Purkinje cell (primary cell): Measurements from ENCODE around the gene ITIH1. TPM values are rescaled to one million over a fixed set of nuclear protein-coding genes. Genes with fewer than 3 reads are reported as not detected.

ENCODE experiments used
- polyA plus RNA-seq: library from polyadenylated mRNA; unstranded; fragments of >200 nt; fragmentation: Nextera tagmentation; gene quantifications from 2 replicates; pipeline ENCODE4 v1.2.1, GENCODE V29; 2014

Gene ITIH1, protein sequence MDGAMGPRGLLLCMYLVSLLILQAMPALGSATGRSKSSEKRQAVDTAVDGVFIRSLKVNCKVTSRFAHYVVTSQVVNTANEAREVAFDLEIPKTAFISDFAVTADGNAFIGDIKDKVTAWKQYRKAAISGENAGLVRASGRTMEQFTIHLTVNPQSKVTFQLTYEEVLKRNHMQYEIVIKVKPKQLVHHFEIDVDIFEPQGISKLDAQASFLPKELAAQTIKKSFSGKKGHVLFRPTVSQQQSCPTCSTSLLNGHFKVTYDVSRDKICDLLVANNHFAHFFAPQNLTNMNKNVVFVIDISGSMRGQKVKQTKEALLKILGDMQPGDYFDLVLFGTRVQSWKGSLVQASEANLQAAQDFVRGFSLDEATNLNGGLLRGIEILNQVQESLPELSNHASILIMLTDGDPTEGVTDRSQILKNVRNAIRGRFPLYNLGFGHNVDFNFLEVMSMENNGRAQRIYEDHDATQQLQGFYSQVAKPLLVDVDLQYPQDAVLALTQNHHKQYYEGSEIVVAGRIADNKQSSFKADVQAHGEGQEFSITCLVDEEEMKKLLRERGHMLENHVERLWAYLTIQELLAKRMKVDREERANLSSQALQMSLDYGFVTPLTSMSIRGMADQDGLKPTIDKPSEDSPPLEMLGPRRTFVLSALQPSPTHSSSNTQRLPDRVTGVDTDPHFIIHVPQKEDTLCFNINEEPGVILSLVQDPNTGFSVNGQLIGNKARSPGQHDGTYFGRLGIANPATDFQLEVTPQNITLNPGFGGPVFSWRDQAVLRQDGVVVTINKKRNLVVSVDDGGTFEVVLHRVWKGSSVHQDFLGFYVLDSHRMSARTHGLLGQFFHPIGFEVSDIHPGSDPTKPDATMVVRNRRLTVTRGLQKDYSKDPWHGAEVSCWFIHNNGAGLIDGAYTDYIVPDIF
- not detected in 2 replicates for polyA plus RNA-seq

DNA sequence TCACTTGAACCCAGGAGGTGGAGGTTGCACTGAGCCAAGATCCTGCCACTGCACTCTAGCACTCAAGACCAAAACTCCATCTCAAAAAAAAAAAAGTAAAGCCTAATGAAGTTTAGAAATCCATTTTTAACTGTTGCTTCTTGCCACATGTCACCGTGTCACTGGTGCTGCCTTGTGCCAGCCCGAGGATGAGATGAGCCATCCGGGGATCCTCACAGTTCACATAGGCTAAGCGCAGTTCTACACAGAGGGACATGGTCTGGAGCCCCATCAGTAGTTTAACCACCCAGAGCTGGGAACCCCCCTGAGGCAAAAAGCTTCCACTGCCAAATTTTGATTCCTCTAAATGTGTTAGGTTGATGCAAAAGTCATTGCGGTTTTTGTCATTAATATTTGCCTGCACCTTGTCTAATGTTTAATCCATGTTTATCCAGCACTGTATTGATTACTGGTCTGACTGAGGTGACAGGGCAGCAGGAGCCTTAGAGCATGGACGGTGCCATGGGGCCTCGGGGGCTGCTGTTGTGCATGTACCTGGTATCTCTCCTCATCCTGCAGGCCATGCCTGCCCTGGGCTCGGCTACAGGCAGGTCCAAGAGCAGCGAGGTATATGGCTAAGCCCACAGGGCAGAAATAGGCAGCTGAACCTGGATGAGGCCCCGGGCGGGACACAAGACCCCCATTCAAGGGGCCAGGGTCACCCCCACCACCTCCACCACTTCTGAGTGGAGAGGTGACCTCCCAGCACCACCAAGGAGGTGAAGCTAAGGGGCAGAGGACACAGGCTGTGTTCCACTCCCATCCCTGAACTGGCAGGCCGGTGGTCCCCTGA is at the start of gene ITIH1:
Gene ITIH1, plus strand, starts transcription at position 473 of the 832 bp plus-strand sequence. Its CDS starts 17 bp downstream, at position 490.

DNA sequence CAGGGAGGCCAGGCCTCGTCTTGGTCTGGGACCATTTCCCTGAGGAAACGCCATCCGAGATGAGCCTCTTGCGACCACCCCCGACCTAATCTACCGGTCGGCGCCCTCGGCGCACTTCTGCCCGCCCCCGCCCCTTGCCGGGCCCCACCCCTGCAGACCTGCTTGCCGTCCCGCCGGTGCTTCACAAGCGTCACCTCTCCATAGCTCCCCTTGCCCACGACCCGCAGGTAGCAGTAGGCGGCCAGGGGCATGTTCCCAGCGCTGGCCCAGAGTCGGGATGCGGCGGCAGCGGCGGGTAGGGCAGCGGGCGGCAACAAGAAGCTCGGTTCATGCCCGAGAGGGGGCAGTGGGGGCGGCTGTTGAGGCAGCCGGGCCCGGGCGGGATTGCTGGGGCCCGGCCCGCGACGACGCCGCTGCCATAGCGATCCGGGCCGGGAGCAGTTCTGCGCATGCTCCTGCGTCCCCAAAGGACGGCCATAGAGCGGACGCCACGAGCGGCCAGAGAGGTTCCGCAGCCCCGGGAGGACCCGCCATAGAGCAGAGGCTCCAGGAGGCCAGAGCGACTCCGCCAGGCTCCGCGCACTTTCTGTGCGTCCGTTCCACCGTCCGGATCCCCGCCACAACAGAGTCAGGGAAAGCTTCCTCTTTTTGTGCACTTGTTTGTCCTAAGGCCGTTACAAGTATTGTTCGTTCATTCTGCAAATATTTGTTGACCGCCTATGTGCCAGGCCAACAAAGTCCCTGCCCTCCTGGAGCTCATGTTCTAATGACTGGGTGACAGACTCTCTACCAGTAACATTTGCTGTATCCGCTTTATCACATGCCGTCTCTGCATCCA is 6.7 kb upstream of the ITIH1 start, which contains the start of gene NEK4:
Gene NEK4, minus strand, starts transcription at position 445 of the 838 bp plus-strand sequence. Its CDS starts 194 bp downstream, at position 251.

DNA sequence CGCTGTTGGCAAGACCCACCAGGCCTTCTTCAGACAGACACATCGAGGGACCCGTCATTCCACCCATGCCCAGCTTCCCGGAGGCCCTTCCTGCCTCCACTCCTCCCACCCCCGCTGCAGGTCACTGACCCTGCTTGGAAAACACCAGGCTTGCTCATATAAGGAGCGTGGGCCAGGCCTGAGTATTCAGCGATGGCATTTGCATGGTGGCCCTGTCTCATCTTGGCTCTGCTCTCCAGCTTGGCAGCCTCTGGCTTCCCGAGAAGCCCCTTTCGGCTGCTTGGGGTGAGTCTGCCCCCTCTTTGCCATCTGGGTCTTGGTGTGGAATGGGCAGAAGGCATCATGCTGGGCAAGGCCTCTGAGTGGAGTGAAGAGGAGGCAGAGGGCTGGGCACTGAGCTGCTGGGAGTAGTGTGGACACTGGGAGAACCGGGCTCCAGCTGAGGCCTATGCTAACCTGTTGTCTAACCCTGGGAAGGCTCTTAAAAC is 17.3 kb downstream of the ITIH1 start, which contains the start of gene ITIH3:
Gene ITIH3, plus strand, starts transcription at position 185 of the 488 bp plus-strand sequence. Its CDS starts 8 bp downstream, at position 193.

DNA sequence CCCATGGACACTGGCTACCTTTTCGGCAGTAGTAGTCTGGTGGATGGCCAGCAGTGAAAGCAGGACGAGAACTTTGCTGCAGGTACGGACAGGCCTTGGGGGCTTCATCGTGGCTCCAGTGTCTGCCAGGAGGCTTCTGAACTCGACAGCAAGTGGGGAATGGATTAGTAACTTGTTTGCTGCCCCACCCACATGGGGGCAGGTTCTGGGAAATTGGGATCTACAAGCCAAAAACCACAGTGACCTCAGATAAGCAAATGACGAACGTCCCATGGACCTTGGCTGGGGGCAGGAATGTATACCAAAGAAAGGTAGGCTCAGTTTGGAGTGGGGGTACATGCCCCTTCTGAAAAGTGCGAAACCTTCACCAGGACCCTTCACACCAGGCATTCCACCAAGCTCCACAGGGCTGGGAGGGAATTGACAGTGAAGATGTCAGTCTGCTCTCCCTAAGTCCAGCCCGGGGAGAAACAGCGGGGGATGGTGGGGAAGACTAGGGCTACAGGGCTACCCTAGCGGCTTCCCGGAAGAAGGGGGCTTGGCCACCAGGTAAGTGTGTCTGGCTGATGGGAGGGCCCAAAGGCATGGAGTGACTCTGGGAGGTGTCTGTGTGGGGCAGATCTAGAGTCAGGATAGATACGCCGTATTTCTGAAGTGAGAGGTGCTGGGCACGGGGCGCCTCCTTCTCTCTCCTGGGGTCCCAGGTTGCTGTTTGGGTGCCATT is 53.3 kb downstream of the ITIH1 start, which contains the start of gene ITIH4:
Gene ITIH4, minus strand, starts transcription at position 138 of the 724 bp plus-strand sequence. Its CDS starts 30 bp downstream, at position 108.

DNA sequence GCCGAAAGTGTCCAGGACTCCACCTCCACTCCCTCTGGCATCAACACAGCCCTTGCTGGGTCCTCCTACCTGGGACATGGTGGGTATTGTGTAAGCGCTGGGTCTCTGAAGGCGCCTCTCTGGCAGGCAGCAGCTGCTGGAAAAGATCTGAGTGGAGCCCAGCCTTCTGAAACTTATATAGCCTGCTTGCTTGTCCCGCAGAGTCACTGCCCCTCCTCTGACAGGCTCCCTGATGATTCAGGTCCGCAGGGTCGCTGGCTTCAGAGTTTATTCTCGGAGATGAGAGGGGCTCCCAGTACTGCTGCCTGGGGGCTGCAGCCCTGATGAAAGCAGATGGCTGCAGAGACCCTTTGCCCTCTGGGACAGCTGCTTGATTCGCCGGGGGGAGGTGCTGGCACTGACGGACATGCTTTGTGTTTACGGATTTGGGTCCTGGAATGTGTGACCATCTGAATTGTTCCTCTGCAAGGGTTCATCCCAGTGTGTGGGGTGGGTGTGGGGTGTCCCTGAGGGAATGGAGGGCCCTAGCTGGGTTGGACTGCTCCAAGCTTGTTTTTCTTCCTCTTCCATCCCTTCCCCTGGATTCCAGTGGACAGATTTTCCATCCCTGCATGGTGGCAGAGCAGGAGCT is 57.6 kb downstream of the ITIH1 start, which contains the start of gene MUSTN1:
Gene MUSTN1, minus strand, starts transcription at position 149 of the 631 bp plus-strand sequence. Its CDS starts 71 bp downstream, at position 78.

Other genes starting within 250 kb of the ITIH1 start
- gene NT5DC2, start 243.7 kb upstream of the ITIH1 start, polyA plus RNA-seq, result 0.76 and 3.4 TPM in 2 replicates
- 39.2 and 65.0 TPM in 2 replicates for gene UQCC5, start 241.0 kb upstream of the ITIH1 start, polyA plus RNA-seq
- gene PBRM1, start 91.7 kb upstream of the ITIH1 start, polyA plus RNA-seq, result 10.5 and 16.0 TPM in 2 replicates
- gene GNL3, start 91.6 kb upstream of the ITIH1 start, polyA plus RNA-seq, result 103 and 104 TPM in 2 replicates
- 39.4 and 60.3 TPM in 2 replicates for gene GLT8D1, start 71.8 kb upstream of the ITIH1 start, polyA plus RNA-seq
- gene SPCS1, start 71.5 kb upstream of the ITIH1 start, polyA plus RNA-seq, result 1,299 and 1,545 TPM in 2 replicates
- 3.9 and 8.5 TPM in 2 replicates for gene NEK4, start 6.7 kb upstream of the ITIH1 start, polyA plus RNA-seq
- not detected in 2 replicates for gene ITIH3, start 17.2 kb downstream of the ITIH1 start, polyA plus RNA-seq
- 0.39 and 2.6 TPM in 2 replicates for gene ITIH4, start 53.1 kb downstream of the ITIH1 start, polyA plus RNA-seq
- 4.2 and 7.6 TPM in 2 replicates for gene MUSTN1, start 57.4 kb downstream of the ITIH1 start, polyA plus RNA-seq
- gene STIMATE, start 119.9 kb downstream of the ITIH1 start, polyA plus RNA-seq, result 1.6 and 1.8 TPM in 2 replicates